MM.1S (cell line): ENCODE measurements around the gene BCL11A.

Experiments
- CTCF ChIP-seq: fragments of 300-600 bp; sonication (generic); IDR thresholded peaks from 2 replicates; pipeline ENCODE4 v1.5.1; 2016; ENCODE audit warnings: antibody characterized with exemption, low read length, mixed read lengths
- EZH2 ChIP-seq: fragments of 300-600 bp; sonication (generic); optimal IDR thresholded peaks from 2 replicates; pipeline ENCODE3; 2017; ENCODE audit warnings: low read depth, mild to moderate bottlenecking, antibody characterized with exemption, low read length, mixed read lengths

- TF ChIP-seq CTCF, result no peak; the same call in 1 of the 2 replicates
- no peak for TF ChIP-seq EZH2
Observed at GRCh38 chr2:60554074-60554645, 706 bp upstream of the BCL11A start.
